Non-pigmented ciliary epithelial cell (primary cell): ENCODE results near the gene PRKCE.
A peak's percentile ranks its signal among the peaks of the same experiment; 100 is the strongest.

Experiments
- DNase-seq: peaks from one replicate; pipeline ENCODE4 v3.0.0-alpha.2; 2010; ENCODE audit warnings: low read depth

PRKCE gene

DNA sequence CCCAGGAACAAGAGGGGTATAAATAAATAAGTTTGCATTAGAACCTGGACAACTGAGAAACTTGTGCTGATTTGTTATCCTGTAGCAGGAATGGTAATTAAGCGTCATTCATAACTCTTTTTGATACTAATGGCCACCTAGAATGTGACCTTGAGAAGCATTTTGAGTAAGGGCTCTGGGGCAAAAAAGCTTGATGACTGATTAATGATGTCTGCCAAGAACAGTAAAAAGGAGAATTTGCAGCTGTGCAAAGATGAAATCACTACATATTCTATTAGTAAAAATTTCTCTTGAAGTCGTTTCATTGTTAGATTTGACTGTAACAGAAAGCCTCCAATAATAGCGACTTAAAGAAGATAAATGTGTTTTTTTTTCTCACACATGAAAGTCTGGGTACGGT lies 157.7 kb downstream of the PRKCE start:
- no peak for DNase-seq

DNA sequence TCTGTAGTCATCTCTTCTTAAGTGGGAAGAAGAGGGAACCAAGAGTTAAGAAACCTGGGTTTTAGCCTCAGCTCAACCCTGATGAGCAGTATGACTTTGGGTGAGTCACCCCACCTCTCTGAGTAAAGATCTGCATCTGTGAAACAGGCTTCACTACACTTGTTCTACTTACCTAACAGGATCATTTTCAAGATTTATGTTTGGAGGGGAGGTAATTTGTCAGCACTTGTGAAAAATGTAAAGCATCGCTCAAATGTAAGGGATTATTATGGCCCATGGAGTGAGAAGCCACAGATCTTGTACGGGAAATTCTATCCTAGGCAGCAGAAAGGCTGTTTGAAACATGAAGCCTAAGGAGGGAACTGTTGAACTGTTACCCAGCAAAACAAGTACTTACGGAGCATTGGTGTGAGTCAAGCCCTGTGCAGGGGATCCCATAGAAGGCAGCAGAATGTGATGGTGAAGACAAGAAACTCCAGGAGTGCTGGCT lies 160.6 kb downstream of the PRKCE start:
- DNase-seq = peak; percentile 23

DNA sequence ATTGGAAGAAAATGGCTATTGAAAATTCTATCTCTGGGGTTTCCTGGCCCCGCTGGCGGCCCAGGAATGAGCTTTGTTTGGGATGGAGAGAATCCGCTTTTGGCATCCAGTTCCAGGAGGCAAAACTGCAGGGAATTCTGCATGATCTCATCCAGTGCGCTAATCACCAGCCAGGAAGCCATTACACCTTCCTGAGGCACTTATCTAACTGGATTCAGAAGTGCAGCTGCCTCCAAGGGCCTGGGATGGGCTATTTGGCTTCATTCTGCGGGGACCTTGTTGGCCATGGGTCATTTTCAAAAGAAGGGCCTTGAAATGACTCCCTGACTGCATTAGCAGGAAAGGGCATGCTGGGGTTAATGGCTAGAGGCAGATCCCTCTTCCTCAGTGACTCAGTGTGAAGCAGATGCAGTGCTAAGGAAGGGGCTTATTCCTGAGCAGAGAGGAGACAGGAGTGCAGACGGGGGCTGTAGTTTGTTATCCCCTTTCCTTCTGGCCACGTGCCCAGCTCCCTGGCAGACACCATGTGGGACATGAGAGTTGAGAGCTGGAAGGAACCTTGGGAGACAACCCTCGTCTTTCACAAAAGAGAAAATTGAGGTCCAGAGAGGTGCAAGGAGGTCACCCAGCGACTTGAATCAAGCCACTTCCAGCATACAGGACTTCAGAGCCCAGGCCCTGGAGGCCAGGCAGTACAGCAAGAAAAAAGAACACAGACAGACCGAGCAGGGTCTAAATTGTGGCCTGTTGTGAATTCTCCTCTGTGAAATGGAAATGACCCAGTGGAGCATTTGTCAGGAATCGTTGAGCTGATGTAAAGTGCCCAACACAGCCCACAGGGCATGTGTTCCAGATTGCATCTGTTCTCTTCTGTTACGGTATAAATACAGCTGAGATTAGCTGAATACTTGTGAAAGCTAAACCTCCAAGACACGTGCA lies 161.8 kb downstream of the PRKCE start:
- DNase-seq = no peak

DNA sequence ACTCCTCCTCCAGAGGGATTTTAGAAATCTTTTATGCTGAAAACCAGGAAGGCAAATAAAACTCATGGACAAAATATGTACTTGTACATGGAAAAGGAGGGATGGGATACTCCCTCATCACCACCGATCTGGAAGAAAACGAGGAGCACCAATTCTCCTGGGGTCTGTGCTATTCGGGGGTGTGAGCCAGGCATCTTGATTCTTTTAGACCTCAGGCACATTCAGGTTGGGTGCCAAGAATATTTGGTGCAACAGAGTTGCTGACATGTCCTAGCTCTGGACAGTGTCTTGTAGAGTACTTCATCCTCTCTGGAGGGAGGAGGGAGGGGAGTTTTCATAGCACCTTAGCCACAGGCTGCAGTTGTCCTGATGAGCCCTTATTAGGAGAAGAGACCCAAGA lies 163.0 kb downstream of the PRKCE start:
- no peak for DNase-seq

DNA sequence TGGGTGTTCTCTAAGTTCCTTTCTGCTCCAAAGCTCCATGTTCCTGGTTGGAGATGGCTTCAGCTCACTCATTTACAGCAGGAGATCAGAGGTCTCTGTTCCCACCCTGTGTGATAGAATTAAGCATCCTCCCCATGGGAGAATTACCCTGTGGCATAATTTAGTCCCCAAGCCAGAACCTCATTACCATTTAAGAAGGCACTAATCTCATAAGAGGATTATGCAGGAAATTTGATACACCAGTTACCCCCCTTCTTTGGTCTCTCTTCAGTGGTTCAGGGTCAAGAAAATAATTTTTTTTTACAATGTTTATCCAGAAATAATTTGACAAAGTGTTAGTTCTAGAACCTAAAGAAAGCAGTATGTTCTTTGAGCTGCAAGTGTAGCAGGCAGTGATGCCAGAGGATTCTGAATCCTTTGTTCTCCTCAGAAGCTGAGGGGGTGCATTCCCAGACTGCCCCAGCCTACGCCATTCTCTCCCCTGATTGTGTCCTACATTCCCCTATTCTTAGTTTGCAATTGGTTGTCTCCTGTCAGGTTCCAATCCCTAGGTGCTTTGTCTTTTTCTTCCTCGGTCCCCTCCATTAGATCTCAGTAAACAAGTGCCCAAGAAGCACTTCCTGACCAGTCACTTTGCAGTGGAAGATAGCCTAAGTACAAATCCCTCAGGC lies 163.6 kb downstream of the PRKCE start:
- no peak for DNase-seq

DNA sequence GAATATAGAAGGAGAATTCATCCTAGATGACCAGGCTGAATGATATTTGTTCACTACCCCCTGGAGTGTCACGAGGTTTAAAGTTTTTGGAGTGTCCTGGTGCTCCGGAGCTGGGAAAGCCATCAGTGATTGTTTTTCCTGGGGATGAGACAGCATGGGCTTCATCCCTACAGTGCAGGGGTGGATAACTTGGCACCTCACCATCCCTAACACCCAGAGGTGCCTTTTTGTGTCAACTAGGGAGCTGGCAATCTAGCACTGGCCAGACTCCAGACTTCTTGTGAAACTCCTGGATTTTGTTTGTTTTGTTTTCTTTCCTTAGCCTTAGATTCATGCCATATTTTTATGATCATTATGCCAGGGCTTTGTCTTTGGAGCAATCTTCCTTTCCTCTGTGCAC lies 164.8 kb downstream of the PRKCE start:
- no peak for DNase-seq

DNA sequence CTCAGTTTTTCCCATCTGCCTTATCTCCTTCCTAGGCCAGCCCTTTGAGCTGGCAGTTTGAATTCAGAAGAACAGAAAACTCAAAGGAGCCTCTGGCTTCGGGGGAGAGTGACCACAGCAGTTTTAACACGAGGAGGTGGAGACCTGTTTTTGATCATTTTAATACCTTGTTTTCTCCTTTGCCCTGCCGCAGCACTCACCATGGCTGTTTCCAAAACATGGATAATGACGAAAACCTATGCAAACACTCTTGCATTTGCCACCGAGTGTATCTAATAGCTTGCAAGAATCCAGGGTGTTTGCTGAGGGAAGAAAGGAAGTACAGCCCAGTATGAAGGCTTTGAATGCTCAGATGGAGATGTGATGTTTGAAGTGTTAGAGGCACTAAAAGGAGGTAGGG lies 167.1 kb downstream of the PRKCE start:
- no peak for DNase-seq

DNA sequence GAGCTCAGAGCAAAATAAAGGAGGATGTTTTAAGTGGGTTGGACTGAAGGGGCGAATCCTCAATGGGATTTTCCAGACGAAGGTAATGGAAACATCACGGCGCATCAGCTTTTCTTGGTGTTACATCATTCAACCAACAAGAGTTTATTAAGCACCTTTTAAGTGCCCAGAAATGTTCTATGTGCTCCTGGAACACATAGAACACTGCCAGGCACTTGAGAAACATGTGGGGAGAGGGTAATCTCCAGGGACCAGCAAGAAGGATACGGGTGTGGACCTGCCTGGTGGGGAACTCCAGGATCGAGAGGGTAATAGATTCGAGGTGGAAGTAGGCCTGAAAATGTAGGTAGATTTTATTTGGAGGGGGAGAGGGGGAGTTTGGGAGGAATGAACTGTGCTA lies 168.6 kb downstream of the PRKCE start:
- DNase-seq = no peak

DNA sequence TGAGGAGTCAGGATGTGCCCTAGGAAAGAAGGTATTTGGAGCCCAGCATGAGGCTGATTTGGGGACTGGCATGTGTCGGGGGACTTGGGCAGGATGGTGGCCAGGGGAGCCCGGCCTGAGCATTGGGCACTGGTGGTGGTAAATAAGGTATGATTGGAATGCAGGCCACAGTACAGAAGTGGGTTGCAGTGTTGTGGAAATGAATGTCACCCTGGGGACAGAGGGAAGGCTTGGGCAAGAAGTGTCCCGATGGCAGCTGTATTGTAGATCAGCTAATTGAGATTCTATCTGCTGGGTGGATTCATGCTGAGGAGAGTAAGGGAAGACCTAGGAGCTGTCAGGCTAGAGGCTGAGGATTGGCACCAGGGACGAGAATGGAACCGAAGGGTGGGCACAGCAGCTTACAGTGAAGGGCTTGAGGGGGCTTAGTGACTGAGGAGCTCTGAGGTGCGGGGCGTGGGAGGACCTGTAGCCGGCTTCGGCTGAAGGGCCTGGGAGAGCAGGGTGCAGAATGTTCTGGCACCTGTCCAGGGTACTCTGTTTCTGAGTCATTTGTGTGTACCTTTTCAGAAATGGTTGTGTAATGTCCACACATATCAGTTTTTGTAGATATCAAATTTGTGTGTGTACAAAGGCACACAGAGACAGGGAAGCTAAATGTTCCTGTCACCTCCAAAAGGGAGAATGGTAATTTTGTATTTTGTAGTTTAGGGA lies 170.2 kb downstream of the PRKCE start:
- peak; percentile 43 for DNase-seq

DNA sequence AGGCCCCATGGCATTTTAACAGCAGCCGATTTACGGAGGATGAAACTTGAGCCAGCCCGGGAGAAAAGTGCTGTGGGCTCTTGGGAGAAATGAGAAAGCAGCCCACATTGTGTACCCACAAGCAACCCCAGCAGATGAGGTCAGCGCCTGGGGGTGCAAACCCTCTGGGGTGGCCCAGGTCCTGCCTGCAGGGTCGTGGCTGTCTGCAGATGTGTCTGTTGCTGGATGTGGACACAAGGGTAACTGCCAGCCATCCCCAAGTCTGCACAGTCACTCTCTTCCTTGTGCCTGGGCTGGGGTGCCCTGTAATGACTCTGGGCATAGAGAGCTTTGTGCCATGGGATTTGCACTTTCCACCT lies 170.8 kb downstream of the PRKCE start:
- no peak for DNase-seq

DNA sequence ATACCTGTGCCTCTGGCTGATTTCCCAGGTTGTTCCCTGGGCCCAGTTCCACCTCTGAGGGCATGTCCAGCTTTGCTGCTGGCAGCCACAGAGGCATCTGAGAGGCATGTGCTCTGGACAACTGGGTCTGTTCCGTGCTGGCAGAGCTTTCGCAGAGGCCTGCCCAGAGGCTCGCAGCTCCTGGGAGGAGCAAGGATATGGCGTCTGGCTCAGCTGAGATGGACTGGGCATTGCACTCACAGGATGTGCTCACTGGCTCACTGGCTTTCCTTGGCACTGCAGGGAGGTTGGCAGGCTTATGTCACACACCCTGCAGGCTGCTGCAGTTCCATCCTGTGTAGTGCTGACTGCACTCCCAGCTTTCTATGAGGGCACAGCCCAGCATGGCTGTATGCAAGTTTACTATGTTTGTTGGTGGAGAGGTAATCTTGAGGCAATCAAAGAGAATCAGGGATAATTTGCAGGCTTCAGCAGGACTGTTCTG lies 172.3 kb downstream of the PRKCE start:
- DNase-seq = no peak

DNA sequence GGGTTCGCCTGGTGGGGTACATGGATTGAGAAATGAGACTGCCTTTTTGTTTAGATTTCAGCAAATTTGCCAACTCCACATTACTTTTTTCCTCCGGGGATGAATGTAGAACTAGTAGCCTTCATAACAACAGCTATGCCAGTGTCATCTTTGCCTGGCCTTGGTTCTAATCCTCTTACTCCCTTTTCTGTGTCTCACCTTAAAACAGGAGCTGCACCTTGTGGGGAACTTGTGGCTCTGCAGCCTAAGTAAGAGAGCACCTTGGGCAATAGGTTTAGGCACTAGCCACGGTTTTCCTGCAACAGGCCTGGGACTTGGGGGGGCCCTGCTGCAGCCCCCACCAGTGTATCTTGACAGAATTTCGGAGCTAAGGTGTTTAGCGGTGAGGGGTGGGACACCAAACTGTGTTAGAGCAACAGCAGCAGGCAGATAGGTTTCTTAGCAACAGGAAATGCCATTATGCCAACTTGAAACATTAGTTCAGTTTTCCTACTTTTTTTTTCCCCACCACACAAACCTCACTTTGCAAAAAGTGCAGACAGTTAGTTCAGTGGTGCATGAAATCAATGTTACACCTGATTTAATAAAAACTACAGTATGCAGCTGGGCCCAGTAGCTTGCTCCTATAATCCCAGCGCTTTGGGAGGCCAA lies 173.7 kb downstream of the PRKCE start:
- DNase-seq = no peak

DNA sequence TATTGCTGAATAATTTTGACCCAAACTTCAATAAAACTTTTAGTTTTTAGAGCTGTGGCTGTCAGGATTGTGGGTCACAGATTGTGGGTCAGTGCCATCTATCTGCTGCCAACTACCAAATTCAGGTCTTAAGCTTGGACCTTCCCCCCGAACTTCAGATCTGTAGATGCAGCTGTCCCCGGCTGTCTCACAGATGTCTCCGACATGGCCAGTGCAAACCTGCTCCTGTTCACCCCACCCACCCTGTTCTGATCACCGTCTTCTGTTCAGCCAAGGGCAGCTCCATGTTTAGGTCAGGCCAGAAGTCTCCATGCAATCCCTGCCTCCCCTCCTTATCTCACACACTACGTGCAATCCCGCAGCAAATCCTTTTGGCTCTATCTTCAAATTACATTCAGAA lies 175.0 kb downstream of the PRKCE start:
- DNase-seq = no peak

DNA sequence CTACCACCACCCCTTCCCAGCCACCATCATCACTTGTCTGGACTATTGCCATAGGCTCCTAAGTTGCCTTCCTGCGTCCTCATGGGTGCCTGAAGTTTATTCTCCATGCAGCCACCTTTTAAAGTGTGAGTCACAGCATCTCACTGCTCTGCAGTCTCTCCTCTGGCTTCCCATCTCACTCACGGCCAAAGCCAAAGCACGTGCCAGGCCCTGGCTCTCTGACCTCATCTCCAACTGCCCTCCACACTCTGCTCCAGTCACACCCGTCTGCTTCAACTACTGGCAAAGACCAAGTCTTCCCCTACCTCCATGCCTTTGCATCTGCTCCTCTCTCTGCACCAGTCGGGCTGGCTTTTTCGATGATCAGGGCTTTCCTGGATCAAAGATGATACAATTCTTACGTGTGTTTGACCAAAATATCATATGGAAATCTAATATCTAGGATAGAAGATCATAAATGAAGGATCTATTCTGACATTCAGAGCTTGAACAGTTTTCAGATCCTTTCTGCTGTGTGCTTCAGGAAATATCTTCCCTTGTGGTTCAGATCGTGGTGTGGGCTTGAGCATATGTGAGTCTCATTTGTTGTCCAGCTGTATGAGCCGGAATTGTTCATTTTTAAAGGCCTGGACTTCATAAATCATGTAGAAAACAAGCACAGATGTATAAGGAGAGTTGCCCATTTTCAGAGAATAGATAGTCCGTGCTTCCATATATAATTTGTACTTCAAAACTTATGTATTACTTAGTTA lies 175.6 kb downstream of the PRKCE start:
- DNase-seq = no peak

DNA sequence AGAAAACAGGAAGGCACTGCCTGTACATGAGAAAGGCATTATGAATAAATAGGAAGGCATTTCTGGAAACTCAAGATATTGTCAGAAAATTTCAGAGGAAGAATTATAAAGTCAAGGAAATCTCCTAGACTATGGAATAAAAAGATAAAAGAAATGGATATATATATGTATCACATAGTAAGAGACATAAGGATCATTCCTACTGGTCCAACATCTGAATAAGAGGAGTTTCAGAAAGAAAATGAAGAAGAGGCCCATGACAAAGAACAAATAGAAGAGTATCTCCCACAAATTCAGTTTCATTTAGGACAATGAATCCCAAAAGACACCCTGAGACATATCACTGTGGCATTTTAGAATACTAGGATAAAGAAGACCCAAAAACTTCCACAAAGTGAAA lies 178.8 kb downstream of the PRKCE start:
- DNase-seq = no peak

DNA sequence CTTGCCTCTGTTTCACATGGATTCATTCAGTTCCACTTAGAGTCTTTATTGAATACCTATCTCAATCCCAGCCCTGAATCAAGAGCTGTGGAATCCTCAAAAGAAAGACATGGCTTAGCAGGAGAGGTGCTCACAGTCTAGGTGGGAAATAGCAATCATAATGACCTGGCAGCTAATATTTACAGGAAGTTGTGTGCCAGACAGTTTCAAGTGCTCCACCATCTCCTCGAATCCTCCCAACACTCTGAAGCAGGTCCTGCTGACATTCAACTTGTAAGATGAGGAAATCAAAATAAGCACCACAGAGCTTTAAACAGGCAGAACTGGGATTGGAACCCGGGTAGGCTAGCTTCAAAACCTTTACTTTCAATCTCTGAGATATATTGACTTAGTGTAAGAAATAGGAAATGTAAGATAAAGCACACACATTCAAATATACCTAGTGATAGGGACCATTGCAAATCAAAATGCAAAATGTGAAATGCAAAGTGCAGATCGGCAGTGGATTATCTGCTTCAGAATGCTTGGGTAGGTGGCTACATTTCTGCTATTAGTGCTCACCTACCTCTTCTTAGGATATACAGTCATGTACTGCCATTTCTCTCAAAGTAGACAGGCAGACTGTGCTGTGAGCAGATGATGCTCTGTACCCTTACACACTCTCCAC lies 182.0 kb downstream of the PRKCE start:
- DNase-seq = no peak

DNA sequence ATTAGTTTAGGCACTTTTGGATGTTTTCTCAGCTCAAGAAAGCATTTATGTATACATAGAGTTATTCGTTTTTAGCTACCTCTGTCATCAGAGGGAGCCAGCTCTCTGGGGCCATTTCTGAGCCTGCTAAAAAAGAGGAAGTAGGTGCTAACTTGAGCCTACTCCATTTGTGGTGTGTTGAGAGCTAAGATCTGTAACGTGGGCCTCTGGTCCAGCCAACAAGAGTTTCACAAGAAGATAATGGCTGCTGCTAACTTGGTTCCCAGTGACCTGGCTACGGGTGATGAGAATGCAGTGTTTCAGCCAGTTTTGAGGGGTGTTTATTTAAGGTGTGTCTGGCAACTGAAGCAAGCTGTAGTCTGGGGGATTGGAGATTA lies 182.5 kb downstream of the PRKCE start:
- DNase-seq = no peak

DNA sequence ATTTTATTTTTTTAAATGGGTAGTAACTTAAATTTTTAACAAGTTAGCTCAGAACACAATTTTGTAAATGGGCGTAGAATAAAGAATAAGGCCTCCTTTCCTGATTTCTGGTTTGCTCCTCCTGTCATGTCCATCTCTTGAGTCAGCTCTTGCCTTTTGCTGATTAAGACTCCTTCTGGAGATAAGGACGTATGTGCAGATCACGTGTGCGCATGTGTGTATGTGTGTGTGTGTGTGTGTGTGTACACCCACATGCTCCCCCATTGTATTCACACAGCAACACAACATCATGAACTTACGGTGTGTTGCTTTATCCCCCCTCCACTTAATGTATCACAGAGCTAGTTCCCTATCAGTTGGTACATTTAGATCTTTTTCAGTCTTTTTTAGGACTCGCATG lies 182.9 kb downstream of the PRKCE start:
- DNase-seq = no peak

DNA sequence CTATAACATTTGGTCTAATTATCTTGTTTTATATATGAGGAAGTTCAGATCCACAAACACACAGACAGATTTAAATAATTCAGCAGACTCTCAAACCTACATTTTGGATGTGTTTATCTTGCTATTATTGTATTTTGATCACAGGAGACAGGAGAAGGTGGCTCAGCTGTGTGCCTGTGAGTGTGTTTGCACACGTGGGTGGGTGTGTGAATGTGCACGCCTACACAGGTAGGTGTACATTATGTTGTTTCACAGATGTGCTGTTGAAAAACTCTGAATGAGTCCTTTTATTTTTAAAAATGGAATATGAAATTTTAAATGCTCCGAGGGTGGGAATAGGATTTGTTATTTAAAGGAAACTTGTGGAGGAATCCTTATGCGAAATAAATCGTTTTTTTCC lies 183.4 kb downstream of the PRKCE start:
- DNase-seq = no peak

DNA sequence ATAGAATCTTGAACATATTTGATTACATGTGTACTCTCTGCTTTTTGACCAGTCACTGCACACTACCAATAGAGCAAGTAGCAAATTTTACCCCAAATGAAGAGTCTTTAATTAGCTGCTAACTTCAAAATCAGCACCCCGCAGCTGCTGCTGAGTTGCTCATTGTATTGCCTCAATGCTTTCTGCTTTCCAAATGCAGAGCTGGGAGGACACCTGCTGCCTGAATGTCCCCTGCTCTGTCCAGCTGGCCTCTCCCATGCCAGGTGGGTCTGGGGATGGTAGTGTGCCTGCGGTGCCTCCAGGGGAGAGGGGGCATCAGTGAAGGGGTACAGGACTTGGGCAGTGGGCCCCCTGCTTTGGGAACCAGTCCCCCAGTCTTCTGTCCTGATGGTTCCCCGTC lies 184.8 kb downstream of the PRKCE start:
- DNase-seq = no peak

DNA sequence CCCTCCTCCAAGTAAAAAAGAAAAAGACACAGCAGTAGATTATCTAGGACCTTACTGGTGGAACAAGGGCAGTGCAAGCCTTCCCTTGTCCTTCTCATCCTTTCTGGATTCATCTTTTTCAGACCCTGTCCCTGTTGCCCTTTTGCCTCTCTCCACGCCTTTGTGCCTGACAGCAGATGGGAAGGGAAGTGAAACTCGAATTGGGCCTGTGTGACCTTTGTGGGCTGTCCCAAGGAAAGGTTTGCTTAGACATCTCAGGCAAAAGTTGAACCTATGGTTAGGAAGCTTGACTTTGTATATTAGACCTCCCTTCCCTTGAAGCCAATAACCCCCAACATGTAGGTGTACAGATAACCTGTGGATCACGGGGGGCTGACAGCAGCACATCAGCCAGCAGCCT lies 185.3 kb downstream of the PRKCE start:
- DNase-seq = no peak
